A673 (cell line): ENCODE measurements around the gene MEAF6. TPM values are rescaled to one million over a fixed set of nuclear protein-coding genes. Genes with fewer than 3 reads are reported as not detected.
A peak's percentile ranks its signal among the peaks of the same experiment; 100 is the strongest.

Source experiments
- BruUV-seq: library from RNA; stranded (reverse); fragments of 400-500 nt; replicated peaks from 2 replicates; lab custom pipeline; 2021; lab: Mats Ljungman, UMichigan
- CTCF ChIA-PET: fragments of 300-600 bp; sonication (Branson Sonifier 250); formaldehyde crosslinking; loops from one replicate; lab custom pipeline; 2022; ENCODE audit warnings: antibody characterized with exemption; lab: Charles Lee
- POLR2A ChIA-PET: fragments of 300-600 bp; sonication (Branson Sonifier 250); formaldehyde crosslinking; loops from one replicate; lab custom pipeline; 2022; ENCODE audit warnings: antibody characterized with exemption; ENCODE audit not compliant: low non-redundant PET; lab: Charles Lee
- DNase-seq: peaks from one replicate; pipeline ENCODE4 v3.0.0-alpha.2; 2015; ENCODE audit warnings: low spot score
- H3K27ac ChIP-seq: fragments of 200-600 bp; sonication (generic); 2 replicates; pipeline ENCODE4 v1.5.1; 2016; ENCODE audit warnings: mixed run types, low read depth, mild to moderate bottlenecking, mixed read lengths, antibody characterized with exemption, low read length; ENCODE audit not compliant: poor library complexity, severe bottlenecking
- H3K27me3 ChIP-seq: fragments of 200-600 bp; sonication (generic); replicated peaks from 2 replicates; pipeline ENCODE4 v1.6.1; 2017; ENCODE audit warnings: mixed run types, low read depth, mild to moderate bottlenecking, mixed read lengths, antibody characterized with exemption, low read length; ENCODE audit not compliant: insufficient read depth, poor library complexity
- H3K36me3 ChIP-seq: fragments of 200-600 bp; sonication (generic); 2 replicates; pipeline ENCODE4 v1.6.1; 2016; ENCODE audit warnings: mixed run types, mild to moderate bottlenecking, mixed read lengths, antibody characterized with exemption, low read length; ENCODE audit not compliant: insufficient read depth, poor library complexity, severe bottlenecking
- H3K4me1 ChIP-seq: fragments of 200-600 bp; sonication (generic); 2 replicates; pipeline ENCODE4 v1.6.1; 2017; ENCODE audit warnings: mixed run types, mild to moderate bottlenecking, mixed read lengths, antibody characterized with exemption, low read length; ENCODE audit not compliant: insufficient read depth, poor library complexity, severe bottlenecking
- H3K4me3 ChIP-seq: fragments of 200-600 bp; sonication (generic); 2 replicates; pipeline ENCODE4 v1.5.1; 2016; ENCODE audit warnings: low read depth, mixed run types, mild to moderate bottlenecking, mixed read lengths, low read length; ENCODE audit not compliant: poor library complexity, severe bottlenecking
- H3K9me3 ChIP-seq: fragments of 200-600 bp; sonication (generic); 2 replicates; pipeline ENCODE4 v1.6.1; 2016; ENCODE audit warnings: mixed run types, low read depth, mild to moderate bottlenecking, mixed read lengths, antibody characterized with exemption, low read length; ENCODE audit not compliant: poor library complexity, severe bottlenecking
- EZH2 ChIP-seq: fragments of 200-600 bp; sonication (generic); IDR thresholded peaks from 2 replicates; pipeline ENCODE4 v1.6.1; 2017; ENCODE audit warnings: borderline replicate concordance, low read depth, mild to moderate bottlenecking, mixed read lengths, antibody characterized with exemption, low read length; ENCODE audit not compliant: poor library complexity, severe bottlenecking
- intact Hi-C: fragments of 100-400 bp; cut with micrococcal nuclease; formaldehyde crosslinking; loops from one replicate; pipeline ENCODE4 v1.10.0; 2022; ENCODE audit not compliant: unreplicated experiment
- total RNA-seq: library from RNA; stranded (reverse); gene quantifications from 2 replicates; pipeline ENCODE4 v1.2.3, GENCODE V29; 2021
- TF ChIP-seq, protein P1 (sequence below): fragments of 300-800, 200-600 bp; sonication (generic); conservative IDR thresholded peaks from 2 replicates; pipeline ENCODE4 v1.5.1; 2017; ENCODE audit warnings: low read depth, mild to moderate bottlenecking, antibody characterized with exemption, low read length, moderate library complexity, mixed read lengths

Gene MEAF6
- total RNA-seq, 1 experiment from 2014 or later, result 73.8 TPM

DNA sequence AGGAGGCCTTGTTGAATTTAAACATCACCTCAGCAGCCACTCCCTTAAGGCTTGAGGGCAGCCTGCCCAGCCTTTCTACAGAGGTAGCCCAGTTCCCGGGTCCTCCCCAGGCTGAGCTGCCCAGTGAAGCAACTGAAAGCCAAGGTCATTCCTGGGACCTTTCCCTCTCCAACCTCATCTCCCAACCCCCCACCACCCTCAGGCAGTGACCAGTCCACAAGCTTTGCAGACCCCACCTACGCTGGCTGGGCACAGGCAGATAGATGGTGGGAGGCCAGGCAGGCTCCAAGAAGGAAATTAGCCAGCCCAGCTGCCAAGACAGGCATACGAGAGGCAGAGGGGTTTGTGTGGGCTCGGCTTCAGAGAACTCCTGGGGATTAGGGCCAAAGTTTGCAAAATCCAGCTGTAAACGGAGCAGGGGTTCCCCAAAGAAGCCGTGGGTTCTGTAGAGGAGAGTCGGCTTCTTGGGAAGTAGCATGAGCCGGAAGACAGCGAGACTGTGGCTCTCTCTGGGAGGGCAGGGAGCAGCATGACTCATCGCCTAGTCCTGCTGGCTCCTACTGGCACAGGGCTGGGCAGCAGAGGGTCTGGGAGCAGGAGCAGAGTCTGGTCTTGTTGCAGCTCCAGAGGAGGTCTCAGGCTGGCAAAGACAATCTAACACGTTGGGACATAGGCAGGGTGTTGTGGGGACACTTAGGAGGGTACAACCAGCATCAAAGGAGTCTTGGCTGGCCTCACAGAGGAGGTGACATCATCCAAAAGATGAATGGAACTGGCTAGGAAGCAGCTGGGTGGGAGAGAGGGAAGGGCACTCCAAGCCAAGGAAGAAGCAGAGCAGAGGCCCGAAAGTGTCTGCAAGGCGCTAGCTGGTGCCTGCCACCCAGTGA lies 43.0 kb downstream of the MEAF6 start:
- Histone ChIP-seq H3K27ac (peak overlapping the region; percentile 5), H3K36me3 (no peaks in the 10 kb centered on the region), H3K4me3 (no peak overlapping the region), H3K9me3 (no peaks in the 10 kb centered on the region), H3K4me1 (peaks cover 39% of the 10 kb centered on the region), H3K27me3 (no peaks in the 10 kb centered on the region)
- TF ChIP-seq, protein P1, sequence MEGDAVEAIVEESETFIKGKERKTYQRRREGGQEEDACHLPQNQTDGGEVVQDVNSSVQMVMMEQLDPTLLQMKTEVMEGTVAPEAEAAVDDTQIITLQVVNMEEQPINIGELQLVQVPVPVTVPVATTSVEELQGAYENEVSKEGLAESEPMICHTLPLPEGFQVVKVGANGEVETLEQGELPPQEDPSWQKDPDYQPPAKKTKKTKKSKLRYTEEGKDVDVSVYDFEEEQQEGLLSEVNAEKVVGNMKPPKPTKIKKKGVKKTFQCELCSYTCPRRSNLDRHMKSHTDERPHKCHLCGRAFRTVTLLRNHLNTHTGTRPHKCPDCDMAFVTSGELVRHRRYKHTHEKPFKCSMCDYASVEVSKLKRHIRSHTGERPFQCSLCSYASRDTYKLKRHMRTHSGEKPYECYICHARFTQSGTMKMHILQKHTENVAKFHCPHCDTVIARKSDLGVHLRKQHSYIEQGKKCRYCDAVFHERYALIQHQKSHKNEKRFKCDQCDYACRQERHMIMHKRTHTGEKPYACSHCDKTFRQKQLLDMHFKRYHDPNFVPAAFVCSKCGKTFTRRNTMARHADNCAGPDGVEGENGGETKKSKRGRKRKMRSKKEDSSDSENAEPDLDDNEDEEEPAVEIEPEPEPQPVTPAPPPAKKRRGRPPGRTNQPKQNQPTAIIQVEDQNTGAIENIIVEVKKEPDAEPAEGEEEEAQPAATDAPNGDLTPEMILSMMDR, result no peak
- TF ChIP-seq EZH2, result no peak
- ChIA-PET CTCF (interaction anchor here (0.5 to 0.8 kb wide), 3 partner anchors 16 to 1099 kb away, joined by 3 to 8 read pairs (median 5); no protein-coding TSS in a partner anchor), POLR2A (no interaction called here)
- BruUV-seq, result no TSS peak
- DNase-seq, result peak; percentile 77
- intact Hi-C loops, result no loop called here

DNA sequence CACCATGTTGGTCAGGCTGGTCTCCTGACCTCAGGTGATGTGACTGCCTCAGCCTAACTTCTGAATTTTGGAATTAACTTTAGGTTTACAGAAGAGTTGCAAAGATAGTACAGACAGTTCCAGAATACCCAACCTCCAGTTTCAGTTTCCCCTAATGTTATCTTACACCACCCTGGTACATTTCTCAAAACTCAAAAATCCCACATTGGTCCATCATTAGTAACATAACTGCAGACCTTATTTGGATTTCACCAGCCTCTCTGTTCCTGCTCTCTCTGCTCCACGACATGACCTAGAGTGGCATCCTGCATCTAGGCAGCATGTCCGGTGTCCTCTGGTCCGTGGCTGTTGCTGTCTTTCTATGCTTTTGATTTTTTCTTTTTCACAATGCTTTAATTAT lies 45.2 kb downstream of the MEAF6 start:
- DNase-seq, result no peak
- no peaks in the 10 kb centered on the region for H3K27me3 ChIP-seq
- TF ChIP-seq, protein P1, result no peak
- no peak for TF ChIP-seq EZH2
- BruUV-seq, result no TSS peak
- H3K9me3 ChIP-seq, result no peaks in the 10 kb centered on the region
- no peak overlapping the region for H3K27ac ChIP-seq
- POLR2A ChIA-PET, result no interaction called here
- H3K36me3 ChIP-seq, result no peaks in the 10 kb centered on the region
- peaks cover 24% of the 10 kb centered on the region for H3K4me1 ChIP-seq
- CTCF ChIA-PET, result no interaction called here
- intact Hi-C loops, result no loop called here
- H3K4me3 ChIP-seq, result no peak overlapping the region

DNA sequence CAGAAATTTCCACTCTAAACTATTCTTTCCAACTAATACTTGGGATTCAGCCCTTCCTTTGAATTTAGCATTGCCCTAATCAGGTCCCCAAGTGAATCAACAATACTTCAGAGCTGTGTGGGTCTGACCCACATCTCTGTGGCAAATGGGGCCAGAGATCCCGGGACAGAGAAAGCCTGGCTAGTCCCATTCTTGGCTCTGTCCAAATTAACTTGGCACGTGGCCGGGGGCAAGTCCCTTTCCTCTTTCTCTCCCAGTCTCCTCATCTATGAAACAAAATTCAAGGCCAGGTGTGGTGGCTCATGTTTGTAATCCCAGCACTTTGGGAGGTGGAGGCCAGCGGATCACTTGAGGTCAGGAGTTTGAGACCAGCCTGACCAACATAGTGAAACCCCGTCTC lies 46.5 kb downstream of the MEAF6 start:
- BruUV-seq, result no TSS peak
- TF ChIP-seq EZH2, result no peak
- TF ChIP-seq, protein P1, result no peak
- H3K27me3 ChIP-seq, result no peaks in the 10 kb centered on the region
- ChIA-PET POLR2A (no interaction called here), CTCF (interaction anchor here (0.6 kb wide), 1 partner anchor 15 kb away, joined by 6 read pairs; no protein-coding TSS in a partner anchor)
- no peak for DNase-seq
- H3K9me3 ChIP-seq, result no peaks in the 10 kb centered on the region
- no peak overlapping the region for H3K4me3 ChIP-seq
- intact Hi-C loops, result no loop called here
- H3K27ac ChIP-seq, result no peak overlapping the region
- no peaks in the 10 kb centered on the region for H3K36me3 ChIP-seq
- peaks cover 16% of the 10 kb centered on the region for H3K4me1 ChIP-seq
